Adrenal gland (tissue), 5 donors: ENCODE measurements around the gene MRFAP1L1.

ENCODE experiments used
- POLR2A ChIP-seq, 2 donors: fragments of 450-650 bp; IDR thresholded peaks; one replicate each; pipeline ENCODE4 v1.6.1; 2017; ENCODE audit warnings: antibody characterized with exemption in 2 of 2, mild to moderate bottlenecking in 2 of 2, moderate library complexity in 1 of 2
- TF ChIP-seq, protein P1 (sequence below), 6 experiments: fragments of 450-650 bp in 4 of 6; fragments of 200-600 bp in 2 of 6; sonication (generic) in 1 of 6; IDR thresholded peaks; 1 replicate in 5 of 6; 2 replicates in 1 of 6; pipeline versions ENCODE4 v1.5.1 to v1.8.0; 2016 to 2021; ENCODE audit warnings: antibody characterized with exemption in 6 of 6, mild to moderate bottlenecking in 2 of 6, moderate library complexity in 1 of 6
- donor health status: DM: no; HTN: no; CAD: no.

DNA sequence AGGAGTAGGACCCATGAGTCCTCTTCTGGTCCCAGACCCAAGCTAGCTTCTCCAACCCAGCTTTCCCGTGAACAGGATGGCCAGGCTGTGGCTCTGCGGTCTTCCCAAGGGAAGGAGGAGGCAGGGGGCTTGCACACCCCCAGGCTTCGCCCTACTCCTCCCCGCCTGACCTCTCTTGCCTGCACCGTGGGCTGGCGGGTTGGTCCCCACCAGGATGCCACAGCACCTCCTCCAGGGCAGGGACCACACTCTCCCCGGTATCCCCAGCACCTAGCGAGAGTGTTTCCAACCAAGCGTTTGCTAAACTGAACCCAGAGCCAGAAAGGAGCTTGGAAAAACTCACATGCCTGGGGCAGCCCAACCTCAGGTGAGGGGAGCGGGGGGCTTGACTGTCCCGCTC lies 25.0 kb downstream of the MRFAP1L1 start:
- no peak for TF ChIP-seq POLR2A (IDR thresholded peaks at IDR 0.05)
- TF ChIP-seq, protein P1, sequence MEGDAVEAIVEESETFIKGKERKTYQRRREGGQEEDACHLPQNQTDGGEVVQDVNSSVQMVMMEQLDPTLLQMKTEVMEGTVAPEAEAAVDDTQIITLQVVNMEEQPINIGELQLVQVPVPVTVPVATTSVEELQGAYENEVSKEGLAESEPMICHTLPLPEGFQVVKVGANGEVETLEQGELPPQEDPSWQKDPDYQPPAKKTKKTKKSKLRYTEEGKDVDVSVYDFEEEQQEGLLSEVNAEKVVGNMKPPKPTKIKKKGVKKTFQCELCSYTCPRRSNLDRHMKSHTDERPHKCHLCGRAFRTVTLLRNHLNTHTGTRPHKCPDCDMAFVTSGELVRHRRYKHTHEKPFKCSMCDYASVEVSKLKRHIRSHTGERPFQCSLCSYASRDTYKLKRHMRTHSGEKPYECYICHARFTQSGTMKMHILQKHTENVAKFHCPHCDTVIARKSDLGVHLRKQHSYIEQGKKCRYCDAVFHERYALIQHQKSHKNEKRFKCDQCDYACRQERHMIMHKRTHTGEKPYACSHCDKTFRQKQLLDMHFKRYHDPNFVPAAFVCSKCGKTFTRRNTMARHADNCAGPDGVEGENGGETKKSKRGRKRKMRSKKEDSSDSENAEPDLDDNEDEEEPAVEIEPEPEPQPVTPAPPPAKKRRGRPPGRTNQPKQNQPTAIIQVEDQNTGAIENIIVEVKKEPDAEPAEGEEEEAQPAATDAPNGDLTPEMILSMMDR (IDR thresholded peaks at IDR 0.05): no peak
